ENCODE data around the gene AHCYL2. TPM values are rescaled to one million over a fixed set of nuclear protein-coding genes. Genes with fewer than 3 reads are reported as not detected.

Gene AHCYL2
- total RNA-seq = 10 to 100 TPM; 10.9 to 19.4 (median 14.6) TPM

DNA sequence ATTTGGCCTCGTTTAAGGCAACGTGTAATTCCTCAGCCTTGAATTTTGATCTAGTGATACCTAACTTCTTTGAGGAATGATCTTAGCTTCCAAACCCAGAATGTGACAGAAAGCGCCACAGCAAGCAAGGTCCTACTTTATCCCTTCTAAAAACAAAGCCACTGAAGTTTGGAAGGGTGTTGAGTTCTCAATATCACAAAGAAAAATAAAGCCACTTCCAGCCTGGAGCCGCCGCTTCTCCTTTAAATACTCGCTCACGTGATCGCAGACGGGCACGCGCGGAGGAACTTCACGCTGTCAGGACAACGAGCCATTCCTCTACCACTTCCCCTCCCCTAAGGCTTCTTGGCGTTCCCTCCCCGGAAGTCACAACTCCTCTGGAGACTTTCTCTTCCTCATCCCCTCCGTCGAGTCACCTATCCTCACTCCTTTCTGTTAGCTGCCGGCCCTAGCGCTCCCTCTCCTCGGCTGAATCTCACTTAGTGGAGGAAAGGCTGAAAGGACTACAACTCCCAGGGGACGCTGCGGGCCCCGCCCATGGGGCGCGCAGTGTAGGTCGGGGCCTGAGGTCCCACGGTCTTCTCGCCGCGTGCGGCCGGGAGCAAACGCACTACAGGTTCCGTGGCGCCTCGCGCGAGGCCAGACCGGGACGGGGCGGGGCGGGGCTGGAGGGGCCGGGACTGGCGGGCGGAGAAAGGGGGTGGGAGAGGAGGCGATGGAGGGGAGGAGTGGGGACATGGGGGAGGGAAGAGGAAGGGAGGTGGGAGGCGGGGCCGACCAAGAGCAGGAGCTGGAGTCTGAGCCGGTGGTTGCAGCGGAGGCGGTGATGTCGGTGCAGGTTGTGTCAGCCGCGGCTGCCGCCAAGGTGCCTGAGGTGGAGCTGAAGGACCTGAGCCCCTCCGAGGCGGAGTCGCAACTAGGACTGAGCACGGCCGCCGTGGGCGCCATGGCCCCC, at the start of gene AHCYL2:
AHCYL2 (plus strand) TSS at position 780 of the 955 bp plus-strand sequence.
- ATAC-seq (ENCODE audit: low FRiP score) (peak; percentile 99), DNase-seq (ENCODE audit: low spot score) (peak; percentile 78)
- TF ChIP-seq, protein P1, sequence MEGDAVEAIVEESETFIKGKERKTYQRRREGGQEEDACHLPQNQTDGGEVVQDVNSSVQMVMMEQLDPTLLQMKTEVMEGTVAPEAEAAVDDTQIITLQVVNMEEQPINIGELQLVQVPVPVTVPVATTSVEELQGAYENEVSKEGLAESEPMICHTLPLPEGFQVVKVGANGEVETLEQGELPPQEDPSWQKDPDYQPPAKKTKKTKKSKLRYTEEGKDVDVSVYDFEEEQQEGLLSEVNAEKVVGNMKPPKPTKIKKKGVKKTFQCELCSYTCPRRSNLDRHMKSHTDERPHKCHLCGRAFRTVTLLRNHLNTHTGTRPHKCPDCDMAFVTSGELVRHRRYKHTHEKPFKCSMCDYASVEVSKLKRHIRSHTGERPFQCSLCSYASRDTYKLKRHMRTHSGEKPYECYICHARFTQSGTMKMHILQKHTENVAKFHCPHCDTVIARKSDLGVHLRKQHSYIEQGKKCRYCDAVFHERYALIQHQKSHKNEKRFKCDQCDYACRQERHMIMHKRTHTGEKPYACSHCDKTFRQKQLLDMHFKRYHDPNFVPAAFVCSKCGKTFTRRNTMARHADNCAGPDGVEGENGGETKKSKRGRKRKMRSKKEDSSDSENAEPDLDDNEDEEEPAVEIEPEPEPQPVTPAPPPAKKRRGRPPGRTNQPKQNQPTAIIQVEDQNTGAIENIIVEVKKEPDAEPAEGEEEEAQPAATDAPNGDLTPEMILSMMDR (IDR thresholded peaks at IDR 0.05) = no peak

DNA sequence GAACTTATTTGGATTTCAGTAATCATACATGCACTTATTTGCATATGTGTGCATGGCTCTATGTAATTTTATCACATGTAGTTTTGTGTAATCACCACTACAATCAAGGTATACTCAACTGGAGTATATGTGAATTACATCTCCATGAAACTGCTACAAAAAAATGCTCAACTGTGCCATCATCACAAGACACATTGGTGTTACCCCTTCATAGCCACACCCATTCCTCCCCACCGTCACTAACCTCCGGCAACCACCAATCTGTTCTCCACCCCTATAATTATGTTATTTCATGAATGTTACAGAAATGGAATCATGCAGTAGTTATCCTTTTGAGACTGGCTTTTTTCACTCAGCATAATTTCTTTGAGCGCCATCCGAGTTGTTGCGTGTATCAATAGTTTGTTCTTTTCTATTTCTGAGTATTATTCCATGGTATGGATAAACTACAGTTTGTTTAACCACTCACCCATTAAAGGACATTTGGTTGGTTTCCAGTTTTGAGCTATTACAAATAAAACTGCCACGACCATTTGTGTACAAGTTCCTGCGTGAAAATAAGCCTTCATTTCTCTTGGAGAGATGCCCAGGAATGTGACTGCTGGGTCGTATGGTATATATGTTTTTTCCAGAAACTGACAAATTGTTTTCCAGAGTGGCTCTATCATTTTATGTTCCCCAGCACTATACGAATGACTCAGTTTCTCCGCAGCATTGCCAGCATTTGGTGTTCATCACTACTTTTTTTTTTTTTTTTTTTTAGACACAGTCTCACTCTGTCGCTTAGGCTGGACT, 47.7 kb upstream of the AHCYL2 start:
- ATAC-seq (ENCODE audit: low FRiP score) (no peak), DNase-seq (ENCODE audit: low spot score) (no peak)
- TF ChIP-seq, protein P1 (IDR thresholded peaks at IDR 0.05) = no peak

DNA sequence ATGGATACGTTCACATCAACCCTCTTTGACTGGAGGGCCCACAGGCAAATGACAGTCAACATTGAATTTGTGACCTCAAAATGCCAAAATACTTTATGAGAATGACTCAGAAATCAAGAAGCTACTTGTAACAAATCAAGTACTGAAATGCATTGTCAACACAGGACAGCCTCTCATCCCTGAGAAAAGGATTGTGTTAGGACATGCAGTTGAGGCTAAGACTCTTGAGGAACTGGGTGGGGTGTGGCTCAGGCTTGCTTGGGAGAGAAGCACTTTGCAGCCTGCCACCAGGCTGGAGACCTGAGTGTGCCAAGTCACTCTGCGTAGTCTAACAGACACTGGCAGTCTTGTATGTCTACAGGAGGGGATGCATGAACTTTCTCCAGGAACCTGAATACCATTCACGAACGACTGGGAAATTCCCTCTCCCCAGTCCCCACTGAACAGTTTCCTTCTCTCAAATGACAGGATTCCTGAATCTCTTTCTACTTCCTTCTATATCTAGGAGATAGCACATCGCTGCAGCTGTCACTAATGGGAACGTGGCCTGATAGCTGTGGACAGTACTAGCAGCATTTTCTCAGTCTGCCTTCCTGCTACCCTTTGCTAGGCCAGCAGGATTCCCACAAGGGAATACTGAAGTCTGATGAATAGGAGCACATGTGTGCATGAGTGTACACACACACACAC, 39.7 kb upstream of the AHCYL2 start:
- ATAC-seq (ENCODE audit: low FRiP score) (no peak), DNase-seq (ENCODE audit: low spot score) (no peak)
- TF ChIP-seq, protein P1 (IDR thresholded peaks at IDR 0.05) = no peak

DNA sequence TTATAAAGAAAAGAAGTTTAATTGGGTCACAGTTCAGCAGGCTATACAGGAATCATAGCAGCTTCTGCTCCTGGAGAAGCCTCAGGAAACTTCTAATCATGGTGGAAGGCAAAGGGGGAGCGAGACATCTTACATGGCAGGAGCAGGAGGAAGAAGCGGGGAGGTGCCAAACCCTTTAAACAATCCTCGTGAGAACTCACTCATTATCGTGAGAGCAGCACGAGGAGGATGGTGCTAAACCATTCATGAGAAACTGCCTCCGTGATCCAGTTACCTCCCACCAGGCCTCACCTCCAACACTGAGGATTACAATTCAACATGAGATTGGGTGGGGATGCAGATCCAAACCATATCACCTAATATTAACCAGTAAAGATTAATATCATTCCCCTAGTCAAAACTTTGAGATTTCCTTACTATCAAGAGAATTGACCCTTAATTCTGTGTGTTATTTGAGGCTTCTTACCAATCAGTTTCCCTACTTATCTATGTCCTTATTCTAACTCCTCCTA, 38.0 kb upstream of the AHCYL2 start:
- TF ChIP-seq, protein P1 (IDR thresholded peaks at IDR 0.05) = no peak
- no peak for DNase-seq (ENCODE audit: low spot score)
- ATAC-seq (ENCODE audit: low FRiP score) = no peak

DNA sequence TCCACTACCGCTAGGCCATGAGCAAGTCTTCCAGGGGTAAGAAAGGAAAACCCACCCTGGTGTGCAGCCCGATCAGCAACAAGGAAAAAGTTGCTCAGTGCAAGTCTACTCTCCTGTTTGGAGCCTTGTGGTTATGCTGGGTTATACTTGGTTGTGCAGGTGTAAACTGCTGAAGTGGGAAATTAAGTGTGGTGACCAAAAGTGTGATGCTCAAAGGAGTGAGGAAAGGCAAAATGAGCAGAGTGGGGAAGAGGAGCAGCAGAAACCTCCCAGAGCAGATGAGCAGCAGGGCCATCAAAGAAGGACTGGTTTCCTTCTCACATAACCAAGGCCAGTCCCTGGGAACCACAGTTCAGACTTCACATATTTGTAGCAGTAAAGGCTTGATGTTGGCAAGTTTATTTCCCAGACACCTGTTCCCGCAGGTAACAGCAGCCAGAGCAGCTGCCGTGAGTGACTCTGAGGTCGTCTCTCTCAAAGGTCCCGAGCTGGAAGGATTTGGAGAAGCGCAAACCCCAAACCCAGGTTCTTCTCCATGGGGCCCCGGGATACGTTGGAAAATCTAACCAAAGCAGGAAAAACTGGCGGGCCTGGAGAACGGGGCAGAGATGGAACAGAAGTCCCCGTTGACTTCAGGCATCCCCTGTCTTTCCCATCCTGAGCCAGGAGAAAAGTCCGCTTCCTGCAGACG, 37.0 kb upstream of the AHCYL2 start:
- no peak for DNase-seq (ENCODE audit: low spot score)
- TF ChIP-seq, protein P1 (IDR thresholded peaks at IDR 0.05) = no peak
- ATAC-seq (ENCODE audit: low FRiP score) = no peak

DNA sequence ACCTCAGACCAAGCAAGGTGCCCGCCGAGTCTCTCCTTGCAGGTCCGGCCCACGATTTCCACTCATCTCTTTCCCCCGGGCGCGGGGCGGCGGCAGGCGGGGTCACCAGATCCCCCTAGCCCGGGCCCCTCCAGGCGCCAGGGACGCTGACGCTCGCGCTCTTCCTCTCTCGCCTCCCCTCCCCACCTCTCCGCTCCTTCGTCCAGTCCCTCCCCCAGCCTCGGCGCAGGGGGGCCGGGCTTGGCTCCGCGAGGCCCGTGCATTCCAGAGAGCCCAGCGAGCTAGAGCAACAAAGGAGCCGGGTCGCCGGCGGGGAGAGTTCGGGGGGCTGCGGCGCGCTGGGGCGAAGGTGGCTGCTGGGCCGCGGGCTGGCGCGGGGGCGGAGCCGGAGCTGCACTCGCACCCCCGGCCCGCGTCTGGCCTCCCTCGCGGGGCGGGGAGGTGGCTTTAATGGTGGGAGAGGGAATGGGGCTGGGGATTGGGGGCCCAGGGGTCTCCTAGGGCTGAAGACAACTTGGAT, 36.4 kb upstream of the AHCYL2 start, which contains the start of gene SMO:
SMO (plus strand) TSS at position 262 of the 520 bp plus-strand sequence. CDS start 519 bp downstream, outside the sequence.
- DNase-seq (ENCODE audit: low spot score) (no peak), ATAC-seq (ENCODE audit: low FRiP score) (peak; percentile 83)
- TF ChIP-seq, protein P1 (IDR thresholded peaks at IDR 0.05) = no peak

All from omental fat pad (tissue), 4 donors.